Measurements from ENCODE around the gene ACY1. TPM values are rescaled to one million over a fixed set of nuclear protein-coding genes. Genes with fewer than 3 reads are reported as not detected.

Gene ACY1
- total RNA-seq, 2 donors from 2014 or later = 58.2 to 69.4 TPM

- H3K27ac Mint-ChIP-seq = no peak overlapping the region
- peaks cover 59% of the 10 kb centered on the region for H3K36me3 ChIP-seq (ENCODE audit: control insufficient read depth, insufficient read depth, low read length)
- TF ChIP-seq, protein P1, sequence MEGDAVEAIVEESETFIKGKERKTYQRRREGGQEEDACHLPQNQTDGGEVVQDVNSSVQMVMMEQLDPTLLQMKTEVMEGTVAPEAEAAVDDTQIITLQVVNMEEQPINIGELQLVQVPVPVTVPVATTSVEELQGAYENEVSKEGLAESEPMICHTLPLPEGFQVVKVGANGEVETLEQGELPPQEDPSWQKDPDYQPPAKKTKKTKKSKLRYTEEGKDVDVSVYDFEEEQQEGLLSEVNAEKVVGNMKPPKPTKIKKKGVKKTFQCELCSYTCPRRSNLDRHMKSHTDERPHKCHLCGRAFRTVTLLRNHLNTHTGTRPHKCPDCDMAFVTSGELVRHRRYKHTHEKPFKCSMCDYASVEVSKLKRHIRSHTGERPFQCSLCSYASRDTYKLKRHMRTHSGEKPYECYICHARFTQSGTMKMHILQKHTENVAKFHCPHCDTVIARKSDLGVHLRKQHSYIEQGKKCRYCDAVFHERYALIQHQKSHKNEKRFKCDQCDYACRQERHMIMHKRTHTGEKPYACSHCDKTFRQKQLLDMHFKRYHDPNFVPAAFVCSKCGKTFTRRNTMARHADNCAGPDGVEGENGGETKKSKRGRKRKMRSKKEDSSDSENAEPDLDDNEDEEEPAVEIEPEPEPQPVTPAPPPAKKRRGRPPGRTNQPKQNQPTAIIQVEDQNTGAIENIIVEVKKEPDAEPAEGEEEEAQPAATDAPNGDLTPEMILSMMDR (conservative IDR thresholded peaks at IDR 0.05) = no peak
- H3K9me3 Mint-ChIP-seq = no peaks in the 10 kb centered on the region
- H3K27ac ChIP-seq (ENCODE audit: low read depth, low read length) = no peak overlapping the region
- peaks cover 8% of the 10 kb centered on the region for H3K4me1 ChIP-seq (ENCODE audit: control insufficient read depth, insufficient read depth, low read length)
- peaks cover 13% of the 10 kb centered on the region for H3K4me1 Mint-ChIP-seq
- peaks cover 19% of the 10 kb centered on the region for H3K27me3 ChIP-seq (ENCODE audit: control insufficient read depth, insufficient read depth, low read length, poor library complexity, severe bottlenecking)
- no peaks in the 10 kb centered on the region for H3K9me3 ChIP-seq (ENCODE audit: control insufficient read depth, low read length)
- 96 to 98% methylated on average over 15 to 20 of the region's 20 CpGs for WGBS, 2 experiments (ENCODE audit: insufficient coverage in 1 of 2, insufficient read length in 1 of 2)
- no peak overlapping the region for H3K4me3 ChIP-seq (ENCODE audit: low read length)
- no peak overlapping the region for H3K4me3 Mint-ChIP-seq
- no peak overlapping the region for H3K9ac ChIP-seq (ENCODE audit: extremely low read depth, low read length, poor library complexity, severe bottlenecking)
- peaks cover 22% of the 10 kb centered on the region for H3K27me3 Mint-ChIP-seq (ENCODE audit: insufficient read depth)
- no peak for DNase-seq
- H3K36me3 Mint-ChIP-seq (ENCODE audit: low read depth) = peaks cover 13% of the 10 kb centered on the region
These were observed 24.5 kb upstream of the ACY1 start for GRCh38 chr3:51958603-51959521.

DNA sequence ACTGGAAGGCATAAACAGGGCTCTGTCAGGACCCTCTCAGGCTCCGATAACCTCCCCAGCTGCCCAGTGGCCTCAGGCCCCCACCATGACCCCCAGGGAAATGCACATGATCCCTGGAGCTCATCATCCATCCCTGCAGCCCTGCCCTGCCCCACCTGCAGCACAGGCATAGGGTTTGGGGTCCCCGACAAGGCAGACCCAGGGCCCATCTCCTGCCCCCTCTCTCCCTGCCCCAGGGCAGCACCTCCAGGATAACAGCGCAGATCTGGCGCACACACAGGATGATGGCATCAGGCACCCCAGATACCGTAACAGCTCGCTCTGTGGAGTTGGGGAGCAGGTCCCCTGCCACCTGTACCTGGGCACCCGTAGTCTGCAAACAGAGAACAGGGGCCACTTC is 23.7 kb upstream of the ACY1 start:
- no peak overlapping the region for H3K9ac ChIP-seq (ENCODE audit: extremely low read depth, low read length, poor library complexity, severe bottlenecking)

GRCh38 chr3:51960386-51960785 is 22.9 kb upstream of the ACY1 start:
- Mint-ChIP-seq H3K4me1 (peaks cover 17% of the 10 kb centered on the region), H3K4me3 (no peak overlapping the region), H3K36me3 (ENCODE audit: low read depth) (peaks cover 13% of the 10 kb centered on the region), H3K27ac (no peak overlapping the region), H3K9me3 (no peaks in the 10 kb centered on the region), H3K27me3 (ENCODE audit: insufficient read depth) (peaks cover 7% of the 10 kb centered on the region)
- no peaks in the 10 kb centered on the region for H3K9me3 ChIP-seq (ENCODE audit: control insufficient read depth, low read length)
- H3K4me1 ChIP-seq (ENCODE audit: control insufficient read depth, insufficient read depth, low read length) = peaks cover 14% of the 10 kb centered on the region
- DNase-seq = no peak
- 93 to 94% methylated on average over 8 to 10 of the region's 10 CpGs for WGBS, 2 experiments (ENCODE audit: insufficient coverage in 1 of 2, insufficient read length in 1 of 2)
- H3K27ac ChIP-seq (ENCODE audit: low read depth, low read length) = no peak overlapping the region
- peaks cover 59% of the 10 kb centered on the region for H3K36me3 ChIP-seq (ENCODE audit: control insufficient read depth, insufficient read depth, low read length)
- TF ChIP-seq, protein P1 (conservative IDR thresholded peaks at IDR 0.05) = no peak
- H3K27me3 ChIP-seq (ENCODE audit: control insufficient read depth, insufficient read depth, low read length, poor library complexity, severe bottlenecking) = peaks cover 4% of the 10 kb centered on the region
- H3K4me3 ChIP-seq (ENCODE audit: low read length) = no peak overlapping the region
- no peak overlapping the region for H3K9ac ChIP-seq (ENCODE audit: extremely low read depth, low read length, poor library complexity, severe bottlenecking)

More for the DNA sequence above, 23.7 kb upstream of the ACY1 start:
- peaks cover 15% of the 10 kb centered on the region for H3K27me3 Mint-ChIP-seq (ENCODE audit: insufficient read depth)
- Histone ChIP-seq H3K27me3 (ENCODE audit: control insufficient read depth, insufficient read depth, low read length, poor library complexity, severe bottlenecking) (peaks cover 11% of the 10 kb centered on the region), H3K4me3 (ENCODE audit: low read length) (no peak overlapping the region), H3K9me3 (ENCODE audit: control insufficient read depth, low read length) (no peaks in the 10 kb centered on the region), H3K27ac (ENCODE audit: low read depth, low read length) (no peak overlapping the region), H3K36me3 (ENCODE audit: control insufficient read depth, insufficient read depth, low read length) (peaks cover 59% of the 10 kb centered on the region), H3K4me1 (ENCODE audit: control insufficient read depth, insufficient read depth, low read length) (peaks cover 8% of the 10 kb centered on the region)
- DNase-seq = no peak
- H3K9me3 Mint-ChIP-seq = no peaks in the 10 kb centered on the region
- TF ChIP-seq, protein P1 (conservative IDR thresholded peaks at IDR 0.05) = no peak
- H3K4me1 Mint-ChIP-seq = peaks cover 13% of the 10 kb centered on the region
- H3K27ac Mint-ChIP-seq = no peak overlapping the region
- H3K4me3 Mint-ChIP-seq = no peak overlapping the region
- 96 to 100% methylated on average over 3 to 7 of the region's 7 CpGs for WGBS, 2 experiments (ENCODE audit: insufficient coverage in 1 of 2, insufficient read length in 1 of 2)
- peaks cover 13% of the 10 kb centered on the region for H3K36me3 Mint-ChIP-seq (ENCODE audit: low read depth)

Measured in endodermal cell (in vitro differentiated cells).